Activated naive CD4-positive, alpha-beta T cell treated with Interleukin-2 at 50 U/mL for 16 hours (primary cell): ENCODE data around the gene CEACAM20.
"Not testable (repeated sequence)": the region's sequence is repeated elsewhere in the genome, so short reads cannot be mapped to it uniquely, and the experiment has no call there.

Experiments
- DNase-seq: peaks from one replicate; pipeline ENCODE4 v3.0.0-alpha.2; 2020

Gene CEACAM20

GRCh38 chr19:44544031-44544430, 14.6 kb upstream of the CEACAM20 start:
- no peak for DNase-seq

- no peak for DNase-seq
These were observed 13.2 kb upstream of the CEACAM20 start for GRCh38 chr19:44542671-44543070.

GRCh38 chr19:44540736-44541135, 11.3 kb upstream of the CEACAM20 start:
- DNase-seq, result no peak

- DNase-seq, result no peak
These were observed 10.5 kb upstream of the CEACAM20 start for GRCh38 chr19:44539991-44540390.

- no peak for DNase-seq
These were observed 9.9 kb upstream of the CEACAM20 start for GRCh38 chr19:44539236-44539826.

- DNase-seq, result not testable (repeated sequence)
These were observed 5.9 kb upstream of the CEACAM20 start for GRCh38 chr19:44535361-44535760.

GRCh38 chr19:44532819-44533218, 3.3 kb upstream of the CEACAM20 start:
- no peak for DNase-seq

- no peak for DNase-seq
These were observed 1.3 kb upstream of the CEACAM20 start for GRCh38 chr19:44530777-44531176.

GRCh38 chr19:44527554-44527953, 1.9 kb downstream of the CEACAM20 start:
- no peak for DNase-seq

GRCh38 chr19:44525721-44526430, 3.6 kb downstream of the CEACAM20 start:
- DNase-seq, result no peak

GRCh38 chr19:44521370-44521769, 8.1 kb downstream of the CEACAM20 start:
- DNase-seq, result no peak

- DNase-seq, result no peak
These were observed 12.3 kb downstream of the CEACAM20 start for GRCh38 chr19:44517146-44517545.

- DNase-seq, result no peak
These were observed 13.6 kb downstream of the CEACAM20 start for GRCh38 chr19:44515907-44516306.

- no peak for DNase-seq
These were observed 14.4 kb downstream of the CEACAM20 start for GRCh38 chr19:44515031-44515430.

GRCh38 chr19:44512326-44513298, 16.9 kb downstream of the CEACAM20 start:
- no peak for DNase-seq

- DNase-seq, result no peak
These were observed 20.0 kb downstream of the CEACAM20 start for GRCh38 chr19:44509478-44509877.

- DNase-seq, result peak; percentile 96
These were observed 29.2 kb downstream of the CEACAM20 start, which contains the start of gene ZNF180 for GRCh38 chr19:44499962-44500949. Gene ZNF180 (minus strand): TSS chr19:44500522. CDS start chr19:44497334, 3,188 bp downstream.

- DNase-seq, result no peak
These were observed 29.9 kb downstream of the CEACAM20 start for GRCh38 chr19:44499559-44499958.

- DNase-seq, result no peak
These were observed 30.5 kb downstream of the CEACAM20 start for GRCh38 chr19:44498988-44499387.

GRCh38 chr19:44496711-44497110, 32.8 kb downstream of the CEACAM20 start:
- no peak for DNase-seq

GRCh38 chr19:44476559-44477408, 52.7 kb downstream of the CEACAM20 start:
- no peak for DNase-seq
